GM12873 (cell line): ENCODE results near the gene TTC9.

Source experiments
- TF ChIP-seq, protein P1 (sequence below): IDR thresholded peaks from 2 replicates; pipeline ENCODE4 v1.5.1; 2012; ENCODE audit warnings: low read depth, mild to moderate bottlenecking, moderate library complexity, low read length, control low read depth; ENCODE audit not compliant: insufficient read depth; ENCODE audit errors: missing control alignments

The TTC9 gene

DNA sequence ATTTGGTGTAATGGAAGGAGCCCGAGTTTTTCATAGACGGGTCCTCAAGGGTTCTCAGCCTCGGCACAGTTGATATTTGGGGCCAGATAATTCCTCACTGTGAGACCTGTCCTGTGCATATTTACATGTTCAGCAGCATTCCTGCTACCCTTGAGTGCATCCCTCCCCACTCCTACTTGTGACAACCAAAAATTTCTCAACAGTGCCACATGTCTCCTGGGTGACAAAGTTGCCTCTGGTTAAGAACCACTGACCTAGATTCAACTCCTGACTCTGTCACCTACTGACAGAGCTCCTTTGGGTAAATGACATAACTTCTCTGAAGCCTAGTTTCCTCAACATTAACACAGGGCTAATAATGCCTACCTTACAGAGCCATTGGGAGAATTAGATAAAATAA lies 60.4 kb downstream of the TTC9 start:
- TF ChIP-seq, protein P1, sequence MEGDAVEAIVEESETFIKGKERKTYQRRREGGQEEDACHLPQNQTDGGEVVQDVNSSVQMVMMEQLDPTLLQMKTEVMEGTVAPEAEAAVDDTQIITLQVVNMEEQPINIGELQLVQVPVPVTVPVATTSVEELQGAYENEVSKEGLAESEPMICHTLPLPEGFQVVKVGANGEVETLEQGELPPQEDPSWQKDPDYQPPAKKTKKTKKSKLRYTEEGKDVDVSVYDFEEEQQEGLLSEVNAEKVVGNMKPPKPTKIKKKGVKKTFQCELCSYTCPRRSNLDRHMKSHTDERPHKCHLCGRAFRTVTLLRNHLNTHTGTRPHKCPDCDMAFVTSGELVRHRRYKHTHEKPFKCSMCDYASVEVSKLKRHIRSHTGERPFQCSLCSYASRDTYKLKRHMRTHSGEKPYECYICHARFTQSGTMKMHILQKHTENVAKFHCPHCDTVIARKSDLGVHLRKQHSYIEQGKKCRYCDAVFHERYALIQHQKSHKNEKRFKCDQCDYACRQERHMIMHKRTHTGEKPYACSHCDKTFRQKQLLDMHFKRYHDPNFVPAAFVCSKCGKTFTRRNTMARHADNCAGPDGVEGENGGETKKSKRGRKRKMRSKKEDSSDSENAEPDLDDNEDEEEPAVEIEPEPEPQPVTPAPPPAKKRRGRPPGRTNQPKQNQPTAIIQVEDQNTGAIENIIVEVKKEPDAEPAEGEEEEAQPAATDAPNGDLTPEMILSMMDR: no peak

GRCh38 chr14:70704960-70705359 lies 63.2 kb downstream of the TTC9 start:
- TF ChIP-seq, protein P1: no peak

DNA sequence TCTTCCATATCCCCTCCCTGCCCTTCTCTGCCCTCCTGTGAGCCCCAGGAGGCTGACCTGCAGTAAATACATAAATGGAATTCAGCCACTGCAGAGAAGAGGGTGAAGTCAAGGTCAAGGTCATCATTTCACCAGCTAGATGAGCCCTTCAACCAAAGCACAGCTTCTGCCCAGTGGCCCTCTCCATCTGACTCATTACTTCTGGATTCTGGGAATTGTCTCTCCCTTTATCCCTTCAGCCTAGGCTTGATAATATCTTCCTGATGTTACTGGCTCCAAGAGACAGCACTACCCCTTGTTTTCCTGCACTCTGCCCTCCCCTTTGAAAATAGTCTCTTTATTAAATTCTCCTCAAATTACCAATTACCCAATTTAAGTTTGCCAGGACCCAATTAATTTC lies 64.5 kb downstream of the TTC9 start:
- TF ChIP-seq, protein P1: no peak

DNA sequence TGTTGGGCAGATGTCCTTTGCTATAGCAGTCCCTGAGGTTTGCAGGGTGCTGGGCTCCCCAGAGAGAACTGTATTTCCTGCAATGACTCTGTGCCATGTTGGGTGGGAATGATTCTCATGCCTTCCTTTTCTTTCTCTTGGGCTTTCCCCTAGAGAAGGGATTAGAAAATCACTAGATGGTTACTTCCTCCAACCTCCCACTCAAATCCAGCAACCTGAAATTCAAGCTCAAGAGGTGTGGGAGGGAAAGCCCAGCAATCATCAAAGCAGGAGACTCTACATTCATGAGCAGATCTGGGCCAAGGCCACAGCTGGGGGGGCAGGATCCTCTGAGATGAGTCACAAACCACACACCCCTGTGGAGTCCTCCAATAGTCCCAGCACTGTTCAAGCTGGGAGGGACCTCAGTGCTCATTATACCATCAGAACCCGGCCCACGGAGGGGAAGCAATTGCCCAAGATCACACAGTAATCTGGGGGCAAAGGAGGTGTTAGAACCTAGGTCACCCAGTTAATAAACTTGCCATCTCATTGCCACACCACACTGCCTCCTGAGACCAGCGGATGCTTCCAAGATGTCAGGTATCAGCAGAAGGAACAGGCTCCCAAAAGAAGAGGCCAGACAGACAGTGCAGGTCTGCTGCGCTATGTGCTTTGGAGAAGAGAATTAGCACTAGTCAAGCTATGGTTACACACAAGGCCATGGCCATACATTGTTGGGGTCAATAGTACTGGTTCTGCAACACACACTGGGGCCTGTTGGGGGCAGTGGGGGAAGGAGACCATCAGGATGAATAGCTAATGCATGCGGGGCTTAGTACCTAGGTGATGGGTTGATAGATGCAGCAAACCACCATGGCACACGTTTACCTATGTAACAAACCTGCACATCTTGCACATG lies 65.7 kb downstream of the TTC9 start:
- TF ChIP-seq, protein P1: peak; percentile 25

- TF ChIP-seq, protein P1: no peak
These were observed 67.2 kb downstream of the TTC9 start for GRCh38 chr14:70708717-70709570.

- TF ChIP-seq, protein P1: no peak
These were observed 68.1 kb downstream of the TTC9 start for GRCh38 chr14:70709726-70710382.

GRCh38 chr14:70711451-70711850 lies 69.7 kb downstream of the TTC9 start:
- TF ChIP-seq, protein P1: no peak
